T-helper 2 cell (primary cell): ENCODE results near the gene SIK2.

Source experiments
- DNase-seq, 5 experiments: peaks; one replicate each; pipeline versions ENCODE4 v3.0.0 to v3.0.0-alpha.2; 2012 to 2022

The SIK2 gene

GRCh38 chr11:111659201-111660115 lies 57.2 kb downstream of the SIK2 start:
- no peak for DNase-seq

GRCh38 chr11:111660822-111661221 lies 58.6 kb downstream of the SIK2 start:
- no peak for DNase-seq

- DNase-seq, result no peak
Measured at GRCh38 chr11:111663820-111664219, 61.6 kb downstream of the SIK2 start.

DNA sequence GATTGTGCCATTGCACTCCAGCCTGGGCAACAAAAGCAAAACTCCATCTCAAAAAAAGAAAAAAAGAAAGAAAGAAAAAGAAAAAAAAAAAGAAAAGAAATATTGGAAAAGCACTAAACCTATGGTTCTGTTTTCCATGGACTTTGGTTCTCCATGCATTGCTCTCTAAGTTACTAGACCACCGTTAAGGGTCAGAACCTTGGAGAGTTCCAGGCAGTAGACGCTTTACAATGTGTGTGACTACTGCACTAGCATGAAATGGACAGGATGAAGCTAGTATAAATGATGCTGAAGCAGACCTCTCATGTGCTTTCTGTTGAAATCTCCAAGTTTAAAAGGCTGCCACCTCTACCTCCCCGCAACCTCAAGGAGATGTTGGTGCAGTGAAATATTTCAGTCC lies 63.5 kb downstream of the SIK2 start:
- peak in 1 of 5 experiments; percentile 11 for DNase-seq

- no peak for DNase-seq
Measured at GRCh38 chr11:111668980-111669379, 66.7 kb downstream of the SIK2 start.

- no peak for DNase-seq
Measured at GRCh38 chr11:111671383-111671782, 69.1 kb downstream of the SIK2 start.

DNA sequence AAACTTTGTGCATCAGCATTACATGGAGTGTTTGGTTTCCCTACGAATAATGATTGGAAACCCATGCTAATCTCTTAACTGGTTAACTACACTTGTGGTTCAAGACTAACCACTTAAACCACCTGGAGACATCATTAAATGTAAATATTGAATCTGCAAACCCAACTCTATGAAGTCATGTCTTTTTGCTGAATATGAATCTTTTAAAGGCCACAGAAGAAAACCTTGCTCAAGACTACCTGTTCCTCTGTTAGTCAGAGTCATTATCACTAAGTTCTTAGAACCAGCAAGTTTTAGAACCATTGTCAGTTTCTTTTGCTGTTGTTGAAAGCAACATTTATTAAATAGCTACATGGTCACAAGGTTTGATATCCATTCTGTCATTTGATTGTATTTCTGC lies 70.7 kb downstream of the SIK2 start:
- DNase-seq, result peak in 1 of 5 experiments; percentile 29

- no peak for DNase-seq
Measured at GRCh38 chr11:111674941-111675340, 72.7 kb downstream of the SIK2 start.

GRCh38 chr11:111675891-111676290 lies 73.6 kb downstream of the SIK2 start:
- DNase-seq, result no peak

DNA sequence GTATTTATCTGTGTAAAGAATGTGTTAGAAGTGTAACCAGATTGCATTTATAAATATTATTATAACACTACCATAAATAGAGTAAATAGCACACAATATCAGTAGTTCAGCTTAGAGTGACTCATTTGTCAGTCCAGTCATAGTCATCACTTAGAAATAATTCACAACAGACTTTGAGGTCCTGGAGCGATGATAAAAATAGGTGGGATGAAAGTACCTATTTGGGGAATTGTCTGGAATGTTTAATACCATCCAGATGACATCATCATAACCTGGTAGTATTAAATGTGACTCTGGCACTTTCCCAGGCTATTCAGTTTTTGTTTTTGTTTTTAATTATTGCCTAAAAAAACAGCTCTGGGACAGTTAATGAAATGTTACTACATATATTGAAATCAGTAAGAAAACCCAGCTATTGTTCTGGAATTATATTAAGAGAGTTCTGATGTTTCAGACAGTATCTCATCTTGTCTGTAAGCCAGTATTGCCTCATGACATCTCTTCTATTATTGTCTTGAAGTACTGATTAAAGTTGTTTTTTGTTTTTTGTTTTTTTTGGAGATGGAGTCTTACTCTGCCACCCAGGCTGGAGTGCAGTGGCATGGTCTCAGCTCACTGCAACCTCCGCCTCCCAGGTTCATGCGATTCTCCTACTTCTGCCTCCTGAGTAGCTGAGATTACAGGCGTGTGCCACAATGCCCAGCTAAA lies 74.8 kb downstream of the SIK2 start:
- DNase-seq, result no peak

- no peak for DNase-seq
Measured at GRCh38 chr11:111680486-111681175, 78.4 kb downstream of the SIK2 start.

GRCh38 chr11:111683806-111684205 lies 81.6 kb downstream of the SIK2 start:
- no peak for DNase-seq

GRCh38 chr11:111684251-111684650 lies 82.0 kb downstream of the SIK2 start:
- DNase-seq, result no peak

- DNase-seq, result no peak
Measured at GRCh38 chr11:111688013-111688412, 85.8 kb downstream of the SIK2 start.

DNA sequence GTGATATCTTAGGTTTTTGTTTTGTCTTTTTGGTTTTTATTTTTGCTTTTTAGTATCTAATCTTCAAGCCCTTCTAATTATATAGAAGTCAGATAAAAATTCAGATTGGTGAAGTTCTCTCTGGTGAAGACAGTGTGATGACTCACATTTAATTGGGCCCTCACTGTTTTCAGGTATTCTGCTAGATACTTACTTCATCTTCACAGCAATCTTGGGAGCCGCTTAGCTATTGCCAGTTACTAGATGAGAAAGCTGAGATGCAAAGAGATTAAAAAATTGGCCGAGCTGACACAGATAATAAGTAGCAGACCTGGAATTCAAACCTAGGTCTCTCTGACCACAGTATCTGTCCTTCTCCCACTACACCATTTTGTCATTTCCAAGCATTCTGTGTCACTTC lies 88.9 kb downstream of the SIK2 start:
- DNase-seq, result no peak

- DNase-seq, result no peak
Measured at GRCh38 chr11:111691741-111692140, 89.5 kb downstream of the SIK2 start.

DNA sequence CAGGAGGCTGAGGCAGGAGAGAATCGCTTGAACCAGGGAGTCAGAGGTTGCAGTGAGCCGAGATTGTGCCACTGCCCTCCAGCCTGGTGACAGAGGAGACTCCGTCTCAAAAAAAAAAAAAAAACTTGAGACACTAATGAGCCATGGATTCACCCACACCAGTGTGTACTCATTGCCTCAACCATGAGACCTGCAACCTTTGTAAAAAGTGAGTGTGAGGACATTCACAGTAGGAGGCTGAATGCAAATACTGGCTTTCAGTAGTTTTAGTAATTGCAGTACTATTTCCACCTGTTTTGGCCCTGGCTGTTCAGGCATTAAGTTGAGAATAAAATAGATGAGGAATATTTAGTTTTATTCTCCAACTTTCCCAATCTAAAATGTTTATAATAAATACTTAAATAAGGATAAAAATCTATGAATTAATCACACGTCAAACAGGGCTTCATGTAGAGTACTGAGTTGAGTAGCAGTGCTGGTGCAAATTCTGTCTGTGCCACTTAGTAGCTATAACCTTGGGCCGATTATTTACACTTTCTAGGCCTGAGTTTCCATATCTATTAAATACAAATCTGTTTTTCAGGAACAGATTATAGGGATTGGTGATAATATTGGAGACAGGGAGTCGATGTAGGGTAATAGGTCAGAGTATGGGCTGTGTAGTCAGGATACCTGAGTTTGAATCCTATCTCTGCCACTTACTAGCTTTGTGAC lies 91.1 kb downstream of the SIK2 start:
- no peak for DNase-seq

DNA sequence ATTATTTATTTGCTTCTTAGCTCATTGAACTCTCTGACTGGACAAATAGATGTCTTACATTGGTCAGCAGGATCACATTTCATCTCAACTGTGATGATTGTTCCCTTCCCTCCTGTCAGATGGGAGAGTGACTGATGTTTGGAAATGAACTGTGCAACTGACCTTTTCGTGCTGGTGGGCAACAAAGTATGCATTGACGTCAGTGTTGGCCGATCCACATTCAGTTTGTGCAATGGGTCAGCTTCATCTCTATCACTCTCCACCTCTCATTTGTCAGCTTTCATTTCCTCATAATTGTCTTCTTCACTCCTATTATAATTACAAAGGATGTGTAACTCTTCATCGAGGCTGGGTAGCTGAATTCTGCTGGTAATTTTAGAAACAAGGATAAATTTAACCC lies 92.6 kb downstream of the SIK2 start:
- no peak for DNase-seq

GRCh38 chr11:111696556-111696955 lies 94.3 kb downstream of the SIK2 start:
- DNase-seq, result no peak

GRCh38 chr11:111697933-111698371 lies 95.7 kb downstream of the SIK2 start:
- no peak for DNase-seq

- DNase-seq, result no peak
Measured at GRCh38 chr11:111698852-111699559, 96.8 kb downstream of the SIK2 start.

GRCh38 chr11:111699579-111700156 lies 97.4 kb downstream of the SIK2 start:
- no peak for DNase-seq
